HG03135 (cell line): ENCODE data around the gene ESR1.
"Not testable (repeated sequence)": the region's sequence is repeated elsewhere in the genome, so short reads cannot be mapped to it uniquely, and the experiment has no call there.

Experiments
- ATAC-seq: cut with Tn5 transposase; IDR thresholded peaks from one replicate; pipeline ENCODE4 v1.9.1; 2021; ENCODE audit warnings: mild to moderate bottlenecking, moderate library complexity; ENCODE audit not compliant: unreplicated experiment

The ESR1 gene

DNA sequence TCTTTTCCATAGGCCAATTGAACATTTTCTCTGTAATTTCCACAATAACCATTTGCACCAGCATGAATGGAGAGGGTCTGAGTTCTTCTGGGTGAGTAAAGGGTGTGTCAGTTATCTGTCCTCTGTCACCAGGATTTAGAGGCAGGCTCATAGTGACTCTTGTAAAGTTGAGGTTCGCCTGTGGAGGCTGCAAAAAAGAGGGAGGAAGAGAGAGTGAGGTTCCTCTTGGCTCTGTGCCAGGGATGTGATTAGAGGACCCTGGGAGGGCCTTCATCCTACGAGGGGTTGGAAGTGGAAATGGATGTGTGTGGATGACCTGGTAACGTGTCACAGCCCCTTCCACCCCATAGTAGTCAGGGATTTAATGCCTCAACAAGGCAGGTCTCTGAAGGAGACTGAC is 242.0 kb downstream of the ESR1 start:
- ATAC-seq = no peak

DNA sequence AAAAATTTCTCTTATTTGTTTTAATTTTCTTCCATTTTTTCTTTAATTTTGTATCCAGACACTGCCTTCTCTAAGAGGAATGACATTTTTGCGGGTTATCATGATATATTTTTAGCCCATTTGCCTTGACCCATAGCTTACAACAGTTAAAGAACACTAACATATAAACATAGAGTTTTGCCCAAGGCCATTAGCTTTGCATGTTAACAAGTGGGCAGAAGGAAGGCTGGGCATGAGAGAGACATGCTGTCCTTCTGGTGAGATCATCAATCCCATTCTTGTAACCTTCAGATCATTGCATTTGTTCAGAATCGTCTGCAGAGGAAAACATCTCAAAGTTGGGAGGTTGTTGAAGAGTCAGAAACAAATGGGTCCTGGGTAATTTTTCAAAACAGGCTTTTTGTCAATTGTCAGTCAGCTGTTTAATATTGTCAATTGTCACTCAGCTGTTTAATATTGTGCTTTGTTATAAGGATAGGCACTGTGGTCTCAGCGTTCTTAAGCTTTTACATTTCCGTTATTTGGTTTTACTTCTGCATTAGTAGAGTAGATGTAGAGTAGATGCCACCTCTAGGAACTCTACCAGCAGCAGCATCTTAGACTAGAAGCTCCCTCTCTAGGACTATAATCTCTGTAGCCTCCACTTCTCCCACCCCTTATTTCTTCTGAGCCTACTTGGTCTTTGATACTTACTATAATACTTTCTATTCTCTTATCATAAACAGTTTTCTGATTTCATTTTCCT is 243.1 kb downstream of the ESR1 start:
- no peak for ATAC-seq

DNA sequence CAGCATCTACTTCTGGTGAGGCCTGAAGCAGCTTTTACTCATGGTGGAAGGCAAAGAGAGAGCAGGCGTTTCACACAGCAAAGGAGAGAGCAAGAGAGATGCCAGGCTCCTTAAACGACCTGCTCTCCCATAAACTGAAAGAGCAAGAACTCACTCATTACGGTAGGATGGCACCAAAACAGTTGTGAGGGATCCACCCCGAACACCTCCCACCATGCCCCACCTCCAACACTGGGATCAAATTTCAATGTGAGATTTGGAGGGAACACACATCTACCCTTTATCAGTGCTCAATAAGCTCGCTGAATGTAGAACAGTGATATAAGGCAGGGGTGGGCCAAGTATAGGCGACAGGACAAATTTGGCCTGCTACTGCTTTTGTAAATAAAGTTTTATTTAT is 244.6 kb downstream of the ESR1 start:
- no peak for ATAC-seq

DNA sequence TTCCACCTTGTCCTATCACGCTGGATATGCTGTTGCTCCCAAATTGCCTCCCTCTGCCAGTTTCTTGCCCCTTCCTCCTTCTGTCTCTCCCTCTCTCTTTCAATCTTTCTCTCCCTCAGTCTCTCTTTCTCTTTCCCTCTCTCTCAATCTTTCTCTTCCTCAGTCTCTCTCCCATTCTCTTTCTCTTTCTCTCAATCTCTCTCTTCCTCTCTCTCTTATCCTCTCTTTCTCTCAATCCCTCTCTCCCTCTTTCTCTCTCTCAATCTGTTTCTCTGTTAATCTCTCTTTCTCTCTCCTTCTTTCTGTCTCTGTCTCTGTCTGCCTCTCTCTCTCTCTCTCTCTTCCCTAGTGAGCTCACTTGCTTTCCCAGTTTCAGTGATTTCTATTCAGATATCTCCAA is 245.8 kb downstream of the ESR1 start:
- ATAC-seq = no peak

DNA sequence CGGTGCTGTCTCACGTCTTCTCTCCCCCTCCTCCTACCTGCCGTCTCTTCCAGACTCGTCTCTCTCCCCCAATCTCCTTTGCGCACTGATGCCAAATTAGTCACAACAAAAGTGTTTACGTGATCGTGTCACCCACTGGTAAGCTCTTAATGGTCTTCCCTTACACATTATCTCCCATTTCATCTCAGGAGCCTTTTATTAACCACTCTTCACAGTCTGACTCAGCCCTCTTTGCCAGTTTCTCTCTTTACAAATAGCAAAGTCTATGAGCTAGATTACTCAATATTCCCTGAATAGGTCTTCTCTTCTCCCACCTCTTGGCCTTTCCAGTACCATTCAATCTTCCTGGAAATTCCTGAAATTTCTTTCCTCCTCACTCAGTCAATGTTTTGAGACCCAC is 247.0 kb downstream of the ESR1 start:
- ATAC-seq = no peak

DNA sequence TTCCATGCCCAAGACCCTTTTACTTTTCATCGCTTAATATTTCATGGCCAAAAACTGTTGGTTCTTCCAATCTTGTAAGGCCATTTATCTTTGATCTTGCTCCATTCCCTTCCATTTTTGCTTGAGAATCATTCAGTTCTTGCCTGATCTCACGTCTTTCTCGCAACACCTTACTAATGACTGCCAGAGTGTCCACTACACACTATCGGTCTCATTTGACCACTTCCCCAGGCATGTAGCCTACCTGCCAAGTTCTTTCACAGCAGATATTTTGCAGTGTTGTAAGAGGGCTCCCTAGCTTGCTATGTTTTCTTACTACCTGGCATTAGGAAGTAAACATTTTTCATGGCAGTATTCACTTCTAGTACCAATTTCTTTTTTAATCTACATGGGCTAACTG is 248.0 kb downstream of the ESR1 start:
- no peak for ATAC-seq

DNA sequence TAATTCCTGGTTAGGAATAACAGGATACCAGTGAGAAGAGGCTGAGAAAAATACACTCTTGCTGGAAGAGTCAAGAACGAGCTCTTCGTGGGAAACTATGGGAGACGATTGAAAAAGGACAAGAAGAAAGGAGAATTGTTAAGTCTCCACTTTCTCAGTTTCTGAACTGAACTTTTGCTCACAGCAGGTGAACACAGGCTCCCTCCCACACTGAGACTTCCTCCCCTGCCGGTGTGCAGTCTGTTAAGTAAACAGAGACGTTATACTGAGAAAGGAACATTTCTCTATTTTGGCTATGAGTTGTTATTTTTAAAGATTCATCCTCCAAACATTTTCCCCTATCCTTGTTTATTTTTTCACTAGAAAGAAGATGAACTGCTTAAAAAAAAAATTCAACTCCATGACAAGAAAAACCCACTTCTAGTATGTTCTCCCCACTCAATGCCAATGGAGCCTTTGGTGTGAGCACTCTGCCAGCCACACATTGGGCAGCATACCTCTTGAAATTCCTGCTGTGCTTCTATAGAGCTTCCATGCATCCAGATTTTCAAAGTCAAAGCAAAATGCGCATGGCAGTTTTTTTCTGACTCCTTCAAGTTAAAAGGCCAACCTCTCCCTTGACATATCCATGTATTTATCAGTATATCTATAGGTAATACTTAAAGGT is 250.5 kb downstream of the ESR1 start:
- ATAC-seq = no peak

DNA sequence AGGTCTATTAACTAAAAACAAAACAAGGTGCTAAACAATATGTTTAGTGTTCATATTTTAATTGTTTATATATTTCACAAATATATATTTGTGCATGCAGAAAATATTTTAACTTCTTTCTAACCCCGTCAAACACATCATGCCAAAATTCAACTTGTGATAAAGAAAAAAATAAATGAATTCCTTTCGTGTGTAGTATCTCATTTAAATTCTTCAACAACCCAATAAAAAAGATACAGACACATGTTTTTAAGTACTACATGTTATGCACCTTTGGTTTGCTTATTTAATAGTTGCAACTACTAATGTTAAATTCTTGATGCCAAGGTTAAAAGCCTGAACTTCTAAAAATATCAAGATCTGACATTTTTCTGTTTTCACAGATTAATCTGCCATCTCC is 252.4 kb downstream of the ESR1 start:
- no peak for ATAC-seq

DNA sequence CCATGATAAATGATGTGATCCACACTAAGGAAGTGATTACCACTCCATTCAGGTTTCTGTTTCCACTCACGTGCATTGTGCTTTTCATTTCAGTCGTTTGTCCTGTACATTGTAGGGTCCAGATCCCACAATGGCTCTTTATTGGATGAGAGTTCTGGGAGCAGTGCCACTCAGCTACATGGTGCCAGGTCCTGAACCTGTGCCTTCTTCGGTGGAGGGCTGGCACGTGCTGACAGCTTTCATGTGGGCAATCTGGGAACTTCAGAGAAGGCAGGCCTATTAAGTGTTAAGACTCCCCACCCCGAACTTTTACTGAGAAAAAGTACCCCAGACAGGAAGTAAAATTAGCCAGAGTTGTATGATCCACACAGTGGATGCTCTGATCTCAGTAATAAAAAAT is 255.0 kb downstream of the ESR1 start:
- ATAC-seq = no peak

DNA sequence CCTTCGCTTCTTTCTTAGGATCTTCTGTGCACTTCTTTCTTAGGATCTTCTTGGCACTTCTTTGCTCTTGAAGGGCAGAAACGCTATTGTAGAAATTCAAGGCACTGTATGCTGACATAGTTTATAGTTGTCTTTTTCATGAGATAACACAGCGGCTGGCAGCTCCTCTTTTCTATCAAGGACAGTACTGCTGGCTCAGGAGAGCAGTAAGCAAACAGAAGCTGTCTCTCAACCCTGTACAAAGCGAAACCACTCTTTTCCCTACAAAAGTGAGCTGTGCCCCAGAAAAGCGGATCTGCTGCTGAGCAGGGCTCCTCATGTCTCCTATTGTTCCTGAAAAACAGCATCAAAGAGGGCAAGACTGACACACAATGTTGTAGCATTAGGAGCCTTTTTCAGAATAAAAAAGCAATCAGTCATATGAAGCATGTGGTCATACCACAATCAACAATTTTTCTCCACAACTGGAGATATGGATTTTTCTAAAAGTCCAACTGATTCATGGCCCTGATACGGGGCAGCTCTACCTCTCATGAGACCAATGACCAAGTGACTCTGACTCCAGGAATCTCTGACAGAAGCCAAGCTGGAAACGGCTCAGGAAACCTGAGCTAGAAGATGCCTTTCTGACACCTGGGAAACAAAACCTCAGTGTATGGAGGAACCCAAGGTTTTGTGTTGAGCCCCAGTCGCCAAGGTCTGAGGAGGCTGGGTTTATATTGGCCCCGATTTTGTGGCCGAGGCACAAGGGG is 255.9 kb downstream of the ESR1 start:
- ATAC-seq = no peak

DNA sequence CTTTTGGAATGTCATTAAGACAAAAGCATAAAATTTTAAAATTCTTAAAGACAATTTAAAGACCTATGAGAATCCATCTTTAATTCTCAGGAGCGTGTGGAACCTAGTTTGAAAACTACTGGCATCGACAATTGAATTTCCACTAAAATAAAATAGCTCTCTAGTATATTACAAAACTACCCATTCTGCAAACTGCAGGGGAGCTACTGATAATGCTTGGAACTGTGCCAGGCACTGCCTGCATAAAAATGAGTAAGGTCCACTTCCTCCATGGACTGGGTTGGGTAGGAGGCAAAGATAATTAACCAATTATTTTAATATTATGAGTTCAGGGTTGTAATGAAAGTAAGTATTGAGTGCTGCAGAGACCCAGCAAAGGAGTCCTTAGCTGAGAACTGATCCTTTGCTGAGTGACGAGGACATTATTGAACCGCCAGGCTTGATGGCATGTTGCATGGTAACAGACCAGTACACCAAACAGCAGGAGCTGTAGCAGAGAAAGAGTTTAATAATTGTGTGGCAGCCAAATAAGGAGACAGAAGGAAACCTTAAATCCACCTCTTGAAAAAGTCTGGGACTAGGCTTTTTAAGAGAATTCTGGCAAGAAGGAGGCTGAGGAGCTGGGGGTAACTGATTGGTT is 261.3 kb downstream of the ESR1 start:
- ATAC-seq = no peak

DNA sequence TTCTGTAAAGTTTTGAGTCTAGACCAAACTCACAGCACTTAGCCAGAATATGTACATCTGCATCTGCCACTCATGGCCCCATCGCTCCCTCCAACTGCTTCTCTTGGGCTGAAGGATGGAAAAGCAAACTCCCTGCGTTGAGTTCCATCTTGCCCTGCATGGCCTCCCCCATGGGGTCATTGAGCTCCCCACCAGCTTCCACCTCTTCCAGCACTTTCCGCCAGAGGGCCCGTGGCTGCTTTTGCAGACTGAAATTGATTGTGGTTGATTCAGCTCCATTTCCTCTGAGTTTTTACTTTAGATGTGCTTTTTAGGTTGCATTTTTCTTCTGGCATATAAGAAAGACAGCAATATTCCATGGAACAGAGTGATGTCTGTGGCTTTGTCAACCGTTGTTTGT is 263.1 kb downstream of the ESR1 start:
- ATAC-seq = no peak

DNA sequence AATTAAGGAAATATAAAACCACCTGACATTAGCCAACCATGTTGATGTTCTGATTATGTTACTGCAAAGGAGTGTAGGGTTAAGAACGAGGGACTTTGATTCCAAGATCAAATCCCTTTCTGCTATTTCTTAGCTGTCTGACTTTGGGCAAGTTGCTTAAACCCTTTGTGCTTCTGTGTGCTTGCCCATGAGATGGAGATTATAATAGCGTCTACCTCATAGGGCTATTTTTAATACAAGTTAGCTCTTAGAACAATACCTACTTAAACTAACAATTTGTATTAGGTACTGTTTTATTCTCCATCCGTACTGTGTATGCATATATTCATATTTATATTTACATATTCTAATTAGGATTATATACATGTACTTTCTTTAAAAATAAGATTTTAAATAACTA is 263.8 kb downstream of the ESR1 start:
- no peak for ATAC-seq

DNA sequence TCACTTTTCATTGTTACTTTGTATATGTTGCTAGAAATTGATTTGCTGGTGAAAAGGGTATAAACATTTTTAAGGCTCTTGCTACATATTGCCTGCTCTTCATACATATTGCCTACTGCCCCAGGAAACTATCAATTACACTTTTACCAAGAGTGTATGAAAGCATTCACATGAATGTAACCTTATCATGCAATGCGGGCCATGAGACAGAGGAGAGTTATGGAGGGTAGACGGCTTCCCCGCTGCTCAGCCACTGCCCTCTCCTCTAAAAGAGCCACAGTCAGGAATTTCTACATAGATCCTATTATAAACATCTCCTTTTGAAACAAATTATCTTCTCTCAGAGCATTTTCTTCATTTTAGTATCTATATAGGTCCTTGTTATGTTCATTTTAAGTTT is 264.4 kb downstream of the ESR1 start:
- no peak for ATAC-seq

DNA sequence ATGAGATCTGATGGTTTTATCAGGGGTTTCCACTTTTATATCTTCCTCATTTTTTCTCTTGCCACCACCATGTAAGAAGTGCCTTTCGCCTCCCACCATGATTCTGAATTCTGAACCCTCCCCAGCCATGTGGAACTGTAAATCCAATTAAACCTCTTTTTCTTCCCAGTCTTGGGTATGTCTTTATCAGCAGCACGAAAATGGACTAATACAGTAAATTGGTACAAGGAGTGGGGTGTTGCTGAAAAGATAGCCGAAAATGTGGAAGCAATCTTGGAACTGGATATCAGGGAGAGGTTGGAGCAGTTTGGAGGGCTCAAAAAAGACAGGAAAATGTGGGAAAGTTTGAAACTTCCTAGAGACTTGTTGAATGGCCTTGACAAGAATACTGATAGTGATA is 268.8 kb downstream of the ESR1 start:
- ATAC-seq = not testable (repeated sequence)

DNA sequence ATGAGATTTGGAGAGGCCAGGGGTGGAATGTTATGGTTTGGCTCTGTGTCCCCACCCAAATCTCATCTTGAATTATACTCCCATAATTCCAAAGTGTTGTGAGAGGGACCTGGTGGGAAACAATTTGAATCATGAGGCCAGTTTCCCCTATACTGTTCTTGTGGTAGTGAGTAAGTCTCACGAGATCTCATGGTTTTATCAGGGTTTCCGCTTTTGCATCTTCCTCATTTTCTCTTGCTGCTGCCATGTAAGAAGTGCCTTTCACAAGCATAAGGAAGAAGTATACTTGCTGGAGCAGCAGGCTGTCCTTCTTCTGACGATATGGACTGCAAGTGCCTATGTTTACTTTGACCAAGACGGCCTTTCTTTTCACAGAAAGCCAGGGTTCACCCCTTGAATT is 270.5 kb downstream of the ESR1 start:
- ATAC-seq = no peak

DNA sequence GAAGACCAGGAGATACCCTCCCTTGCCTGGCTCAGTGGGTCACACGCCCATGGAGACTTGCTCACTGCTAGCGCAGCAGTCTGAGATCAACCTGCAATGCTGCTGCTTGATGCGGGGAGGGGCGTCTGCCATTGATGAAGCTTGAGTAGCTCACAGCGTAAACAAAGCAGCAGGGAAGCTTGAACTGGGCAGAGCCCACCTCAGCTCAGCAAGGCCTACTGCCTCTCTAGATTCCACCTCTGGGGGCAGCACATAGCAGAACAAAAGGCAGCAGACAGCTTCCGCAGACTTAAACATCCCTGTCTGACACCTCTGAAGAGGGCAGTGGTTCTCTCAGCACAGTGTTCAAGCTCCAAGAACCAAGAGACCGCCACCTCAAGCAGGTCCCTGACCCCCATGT is 271.3 kb downstream of the ESR1 start:
- ATAC-seq = no peak

DNA sequence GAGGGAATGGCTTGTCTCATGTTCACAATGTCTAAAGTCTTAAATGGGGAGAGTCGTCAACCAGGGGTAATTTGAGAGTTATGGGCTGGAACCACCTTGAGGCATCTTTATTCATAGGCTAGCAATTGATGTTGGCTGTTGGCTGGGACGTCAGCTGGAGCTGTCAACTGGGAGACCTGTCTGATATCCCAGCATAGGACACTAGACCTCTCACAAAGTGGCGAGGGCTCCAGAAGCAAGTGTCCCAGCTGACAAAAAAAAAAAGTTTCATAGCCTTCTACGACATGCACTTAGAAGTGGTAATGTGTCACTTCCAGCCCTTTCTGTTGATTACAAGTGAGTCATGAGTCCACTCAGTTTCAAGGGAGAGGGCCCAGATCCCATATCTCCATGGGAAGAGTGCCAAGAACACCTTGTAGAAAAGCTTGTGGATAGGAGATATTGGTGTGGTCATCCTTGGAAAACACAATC is 278.0 kb downstream of the ESR1 start:
- no peak for ATAC-seq

DNA sequence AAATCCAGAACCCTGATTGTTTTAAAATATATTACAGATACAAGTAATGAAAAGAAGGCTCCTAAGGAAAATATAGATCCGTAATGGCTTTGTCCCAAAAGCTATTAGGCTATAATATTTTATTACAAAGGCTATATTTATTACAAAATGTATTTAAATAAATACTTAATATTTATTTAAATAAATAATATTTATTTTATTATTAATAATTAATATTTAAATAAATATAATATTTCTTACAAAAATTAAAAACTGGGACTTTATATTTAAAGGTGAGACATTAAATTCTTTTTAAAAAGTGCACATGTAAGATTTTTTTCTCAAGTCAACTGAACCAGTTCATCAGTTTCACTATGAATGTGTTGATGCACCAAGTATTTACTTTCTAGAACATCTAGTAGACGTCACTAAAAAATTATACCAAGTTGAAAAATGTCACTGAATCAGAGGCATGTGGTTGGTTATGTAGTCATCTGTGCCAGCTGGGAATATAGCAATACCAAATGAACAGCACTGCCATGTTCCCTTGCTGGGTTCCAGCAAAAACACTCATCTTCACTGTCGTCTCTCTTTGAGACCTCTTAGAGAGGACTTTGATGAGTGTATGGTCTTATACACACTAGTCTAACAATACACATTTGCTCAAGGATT is 278.9 kb downstream of the ESR1 start:
- no peak for ATAC-seq

DNA sequence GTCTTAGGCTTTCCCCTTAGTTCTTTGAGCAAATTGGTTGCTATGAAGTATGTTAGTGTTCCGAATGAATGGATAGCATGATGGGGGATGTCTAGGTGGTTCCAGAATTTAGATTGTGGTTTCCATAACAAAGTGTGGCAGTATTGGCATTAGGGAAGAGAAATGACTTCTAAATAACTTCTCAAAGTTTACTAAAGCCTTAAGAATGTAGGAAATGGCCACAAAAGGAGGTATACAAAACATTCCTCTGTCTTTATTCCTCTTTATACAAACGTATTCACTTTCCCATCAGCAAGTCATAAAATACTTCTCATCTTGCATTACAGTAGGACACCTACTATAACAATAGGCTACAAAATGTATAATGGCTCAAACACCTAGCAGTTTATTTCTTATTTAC is 279.6 kb downstream of the ESR1 start:
- no peak for ATAC-seq

DNA sequence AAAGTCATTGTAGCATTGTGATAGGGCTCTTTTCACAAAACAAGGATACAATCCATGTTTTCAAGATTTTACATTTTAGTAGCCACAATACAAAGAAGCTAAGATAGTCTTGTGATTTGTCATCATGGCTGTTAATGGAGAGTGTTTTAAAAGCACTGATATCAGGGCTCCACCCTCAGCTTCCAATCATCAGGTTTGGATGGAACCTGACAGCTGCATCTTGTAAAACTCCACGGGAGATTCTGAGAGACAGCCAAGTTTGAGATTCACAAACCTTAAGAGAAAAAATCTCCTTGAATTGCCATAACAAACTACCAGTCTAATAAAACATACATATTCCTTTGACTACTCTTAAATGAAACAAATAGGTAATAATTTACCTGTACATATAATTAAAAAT is 280.2 kb downstream of the ESR1 start:
- no peak for ATAC-seq
